Activated CD4-positive, alpha-beta T cell treated with anti-CD3 and anti-CD28 coated beads for 4 hours (primary cell): ENCODE results near the gene ACTC1.

Source experiments
- DNase-seq, 2 donors: peaks; one replicate each; pipeline ENCODE4 v3.0.0-alpha.2; 2020

The ACTC1 gene

GRCh38 chr15:34799149-34800101 is 4.1 kb upstream of the ACTC1 start:
- no peak for DNase-seq

DNA sequence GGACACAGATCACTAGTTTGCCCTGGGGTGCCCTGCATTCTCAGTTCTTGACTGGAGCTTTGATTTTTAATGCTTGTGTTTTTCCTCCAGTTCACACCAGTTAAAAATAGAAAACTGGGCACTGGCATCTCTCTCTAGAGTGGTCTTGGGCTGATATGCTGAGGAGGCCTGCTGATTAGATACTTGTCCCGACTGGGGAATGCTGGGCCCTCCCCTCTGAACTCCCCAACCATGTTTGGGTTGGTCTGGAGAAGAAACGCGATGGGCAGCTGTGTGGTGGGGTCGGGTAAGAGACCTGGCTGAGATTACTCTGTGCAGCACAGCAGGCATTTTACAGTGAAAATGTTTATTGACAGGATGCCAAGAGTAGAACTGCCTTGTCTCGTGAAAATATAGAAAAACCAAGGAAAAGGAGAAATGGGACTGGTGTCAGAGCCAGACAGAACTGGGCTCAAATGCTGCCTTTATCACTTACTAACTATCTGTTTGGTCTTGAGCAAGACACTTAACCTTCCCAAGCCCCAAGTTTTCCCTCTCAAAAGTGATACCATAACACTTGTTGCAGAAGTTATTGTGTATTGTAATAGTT is 1.6 kb upstream of the ACTC1 start:
- DNase-seq = no peak

- DNase-seq = no peak
Measured at GRCh38 chr15:34794590-34795206, 651 bp downstream of the ACTC1 start.

- DNase-seq = no peak
Measured at GRCh38 chr15:34793901-34794300, 1.4 kb downstream of the ACTC1 start.

GRCh38 chr15:34793071-34793470 is 2.3 kb downstream of the ACTC1 start:
- no peak for DNase-seq

- no peak for DNase-seq
Measured at GRCh38 chr15:34791701-34792100, 3.6 kb downstream of the ACTC1 start.

DNA sequence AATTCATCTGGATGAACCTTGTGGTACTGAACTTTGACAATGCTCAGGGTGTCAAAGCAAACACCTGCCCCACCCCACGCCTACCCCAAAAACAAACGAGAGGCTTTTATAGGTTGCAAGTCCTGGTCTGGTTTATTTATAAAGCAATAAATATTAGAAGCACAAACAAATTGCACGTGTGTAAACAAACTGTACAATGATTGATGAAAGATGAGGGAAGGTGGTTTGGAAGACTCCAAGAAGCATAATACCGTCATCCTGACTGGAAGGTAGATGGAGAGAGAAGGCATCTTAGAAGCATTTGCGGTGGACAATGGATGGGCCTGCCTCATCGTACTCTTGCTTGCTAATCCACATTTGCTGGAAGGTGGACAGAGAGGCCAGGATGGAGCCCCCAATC is 5.2 kb downstream of the ACTC1 start:
- DNase-seq = no peak

DNA sequence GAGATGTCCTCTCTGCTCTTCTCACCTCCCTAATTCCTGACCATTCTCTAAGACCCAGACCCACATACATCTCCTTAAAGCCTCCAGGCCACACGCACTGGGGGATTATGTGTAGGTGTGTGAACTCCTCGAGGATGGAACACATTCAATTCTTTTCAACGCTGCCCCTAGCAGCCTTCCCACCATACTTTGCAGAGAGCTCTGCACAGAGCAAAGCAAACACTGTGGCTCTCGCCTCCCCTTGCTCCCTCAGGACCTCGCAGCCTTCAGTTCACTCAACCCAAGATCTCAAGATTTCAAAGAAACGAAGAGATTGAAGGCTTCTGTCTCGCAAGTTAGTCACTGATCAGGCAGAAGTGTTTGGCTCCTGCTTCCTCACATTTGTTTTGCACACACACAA is 6.0 kb downstream of the ACTC1 start:
- no peak for DNase-seq

- no peak for DNase-seq
Measured at GRCh38 chr15:34786206-34786605, 9.1 kb downstream of the ACTC1 start.

- no peak for DNase-seq
Measured at GRCh38 chr15:34783991-34784390, 11.4 kb downstream of the ACTC1 start.

DNA sequence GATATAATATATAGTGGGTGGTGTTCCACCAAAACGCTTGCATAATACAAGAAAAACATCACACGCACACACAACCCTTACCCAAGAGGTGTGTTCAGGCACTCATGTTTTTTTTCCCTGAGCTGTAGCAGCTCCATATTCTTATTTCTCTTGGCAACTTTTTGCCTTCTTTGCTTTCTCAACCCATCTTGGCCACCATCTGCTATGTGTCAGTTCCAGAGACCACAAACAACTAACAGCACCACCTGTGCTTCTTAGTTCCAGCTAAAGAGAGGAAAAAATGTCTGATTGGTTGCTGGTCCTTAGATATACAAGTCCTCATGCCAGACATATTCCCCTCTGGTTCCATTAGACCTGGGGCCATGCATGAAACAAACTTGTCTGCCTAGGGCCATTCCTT is 11.9 kb downstream of the ACTC1 start:
- no peak for DNase-seq

GRCh38 chr15:34782901-34783300 is 12.4 kb downstream of the ACTC1 start:
- no peak for DNase-seq

DNA sequence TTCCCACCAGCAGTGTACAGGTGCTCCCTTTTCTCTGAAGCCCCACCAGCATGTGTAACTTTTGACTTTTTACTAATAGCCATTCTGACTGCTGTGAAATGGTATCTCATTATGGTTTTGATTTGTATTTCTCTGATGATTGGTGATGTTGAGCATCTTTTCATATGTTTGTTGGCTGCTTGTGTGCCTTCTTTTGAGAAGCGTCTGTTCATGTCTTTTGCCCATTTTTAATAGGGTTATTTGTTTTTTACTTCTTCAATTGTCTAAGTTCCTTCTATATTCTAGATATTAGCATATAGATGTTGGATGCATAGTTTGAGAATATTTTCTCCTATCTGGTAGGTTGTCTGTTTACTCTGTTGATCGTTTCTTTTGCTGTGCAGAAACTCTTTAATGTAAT is 14.6 kb downstream of the ACTC1 start:
- DNase-seq = no peak

DNA sequence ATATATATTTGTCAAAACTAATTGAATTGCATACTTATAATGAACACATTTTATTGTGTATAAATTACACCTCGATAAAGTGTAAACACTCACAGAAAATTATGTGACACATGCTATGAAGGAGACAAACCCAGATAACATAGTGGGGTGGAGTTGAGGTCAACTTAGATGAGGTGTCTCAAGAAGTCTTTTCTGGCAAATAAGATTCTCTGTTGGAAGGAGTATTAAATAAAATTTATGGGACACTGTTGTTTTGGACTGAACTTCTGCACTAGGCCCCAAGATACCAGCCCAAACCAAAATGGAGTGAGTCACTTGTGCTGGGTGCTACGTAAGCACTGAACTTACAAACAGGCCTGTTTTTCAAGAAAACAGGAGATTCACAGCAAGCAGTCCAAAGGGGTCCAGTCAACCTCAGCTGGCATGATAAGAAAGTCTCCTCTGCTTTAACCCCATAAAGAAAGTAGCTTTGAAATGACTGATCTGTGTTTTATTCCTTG is 18.7 kb downstream of the ACTC1 start:
- DNase-seq = no peak

DNA sequence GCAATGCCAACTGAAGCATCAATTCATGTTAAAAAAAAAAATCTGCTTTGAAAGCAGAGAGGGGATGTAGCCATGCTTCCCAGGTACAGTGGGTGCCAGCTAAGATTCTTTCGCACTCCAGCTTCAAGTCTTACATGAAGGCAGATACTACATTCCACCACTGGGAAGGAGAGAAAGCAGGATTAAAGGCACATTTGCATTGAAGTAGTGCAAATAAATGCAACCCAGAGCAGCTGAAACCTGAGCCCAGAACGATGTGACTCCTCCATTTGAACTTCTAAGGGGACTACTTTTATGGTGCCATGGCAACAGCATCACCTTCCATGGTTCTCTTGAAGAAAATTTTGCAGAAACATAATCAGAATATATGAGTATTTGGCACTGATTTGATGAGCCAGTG is 21.4 kb downstream of the ACTC1 start:
- no peak for DNase-seq

DNA sequence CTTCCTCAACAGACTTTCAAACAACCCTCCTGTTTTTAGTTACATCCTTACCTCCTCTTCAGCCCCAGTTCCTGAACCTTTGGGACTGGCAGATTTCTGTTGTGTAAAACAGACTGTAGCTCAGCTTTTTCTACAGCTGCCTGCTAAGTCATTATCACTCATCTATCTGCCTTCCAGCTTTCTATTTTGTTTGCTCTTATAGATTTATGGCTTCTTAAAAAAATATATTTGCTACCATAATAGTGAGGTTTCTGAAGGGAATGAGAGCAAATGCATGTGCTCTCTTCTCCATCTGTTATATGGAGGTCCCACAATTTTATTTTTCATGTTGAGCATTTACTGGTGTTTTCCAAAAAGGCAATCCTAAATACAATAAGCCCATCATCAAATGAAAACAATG is 22.3 kb downstream of the ACTC1 start:
- DNase-seq = no peak

- no peak for DNase-seq
Measured at GRCh38 chr15:34772312-34772711, 23.0 kb downstream of the ACTC1 start.

- no peak for DNase-seq
Measured at GRCh38 chr15:34769711-34770110, 25.6 kb downstream of the ACTC1 start.

DNA sequence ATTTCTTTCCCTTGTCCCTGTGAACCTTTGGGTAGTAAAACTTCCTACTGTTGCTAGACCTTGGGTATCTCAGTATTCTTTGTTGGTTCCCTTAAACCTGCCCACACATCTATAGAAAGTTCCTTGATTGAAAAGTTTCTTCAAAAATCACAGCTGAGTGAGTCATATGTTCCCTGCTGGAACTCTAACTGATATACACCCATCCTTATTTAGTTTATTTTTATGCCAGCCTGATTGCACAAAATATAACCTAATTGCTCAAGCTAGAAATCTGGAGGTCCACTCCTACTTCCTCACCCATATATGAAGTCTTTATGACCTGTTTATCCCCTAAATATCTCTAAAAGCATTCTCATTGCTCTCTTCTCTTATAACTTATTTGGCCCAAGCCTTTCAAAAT is 26.8 kb downstream of the ACTC1 start:
- DNase-seq = no peak

DNA sequence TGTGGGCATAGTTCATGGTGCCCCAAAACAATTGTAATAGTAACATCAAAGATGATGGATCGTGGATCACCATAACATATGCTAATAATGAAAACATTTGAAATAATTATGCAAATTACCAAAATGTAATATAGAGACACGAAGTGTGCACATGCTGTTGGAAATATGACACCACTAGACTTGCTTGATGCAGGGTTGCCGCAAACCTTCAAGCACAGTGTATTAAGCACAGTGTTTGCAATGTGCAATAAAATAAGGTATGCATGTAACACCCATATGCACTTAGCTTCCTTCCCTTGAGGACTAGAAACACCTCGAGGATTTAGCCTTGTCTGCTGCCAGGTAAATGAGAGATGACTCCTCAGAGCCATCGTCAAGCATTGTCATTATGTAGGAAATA is 29.6 kb downstream of the ACTC1 start:
- no peak for DNase-seq

- no peak for DNase-seq
Measured at GRCh38 chr15:34760909-34761308, 34.4 kb downstream of the ACTC1 start.

GRCh38 chr15:34759992-34760391 is 35.4 kb downstream of the ACTC1 start:
- DNase-seq = no peak

GRCh38 chr15:34759347-34759746 is 36.0 kb downstream of the ACTC1 start:
- DNase-seq = no peak

- DNase-seq = no peak
Measured at GRCh38 chr15:34757262-34757661, 38.1 kb downstream of the ACTC1 start.
